ENCODE data around the gene TBC1D22A. TPM values are rescaled to one million over a fixed set of nuclear protein-coding genes. Genes with fewer than 3 reads are reported as not detected.
A peak's percentile ranks its signal among the peaks of the same experiment; 100 is the strongest.

TBC1D22A gene
- total RNA-seq, 1 donor from 2014 or later, result 18.9 TPM

DNA sequence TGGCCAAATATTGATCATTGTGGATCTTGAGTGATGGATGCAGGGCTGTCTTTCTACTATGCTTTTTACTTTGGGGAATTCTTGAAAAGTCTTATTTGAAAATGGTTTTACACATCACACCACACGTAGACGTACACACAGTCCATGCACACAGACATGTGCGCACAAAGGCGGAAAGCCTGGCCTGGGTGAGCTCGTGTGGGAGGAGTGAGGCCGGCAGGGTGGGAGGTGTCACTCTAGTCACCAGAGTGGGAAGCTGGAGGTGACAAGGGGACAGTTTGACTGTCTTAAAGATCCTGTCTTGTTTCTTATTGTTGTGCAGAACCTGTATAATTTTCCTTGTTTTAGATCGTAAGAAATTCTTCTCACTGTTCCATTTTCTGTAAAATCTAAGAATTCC, 326.9 kb downstream of the TBC1D22A start:
- Mint-ChIP-seq H3K4me3 (ENCODE audit: unreplicated experiment) (no peak overlapping the region), H3K27ac (ENCODE audit: unreplicated experiment) (no peak overlapping the region), H3K9me3 (ENCODE audit: low read depth) (peaks cover 8% of the 10 kb centered on the region), H3K36me3 (ENCODE audit: low read depth) (peaks cover 2% of the 10 kb centered on the region), H3K4me1 (ENCODE audit: low read depth) (peaks cover 23% of the 10 kb centered on the region), H3K27me3 (ENCODE audit: low read depth) (no peaks in the 10 kb centered on the region)
- DNase-seq (ENCODE audit: low spot score), result no peak
- no peak for TF ChIP-seq CTCF (IDR thresholded peaks at IDR 0.05)

- no peak for DNase-seq (ENCODE audit: low spot score)
- peaks cover 10% of the 10 kb centered on the region for H3K9me3 Mint-ChIP-seq (ENCODE audit: low read depth)
- H3K27me3 Mint-ChIP-seq (ENCODE audit: low read depth), result no peaks in the 10 kb centered on the region
- no peak for TF ChIP-seq CTCF (IDR thresholded peaks at IDR 0.05)
- peaks cover 29% of the 10 kb centered on the region for H3K4me1 Mint-ChIP-seq (ENCODE audit: low read depth)
- no peak overlapping the region for H3K27ac Mint-ChIP-seq (ENCODE audit: unreplicated experiment)
- peak overlapping the region; percentile 73 for H3K4me3 Mint-ChIP-seq (ENCODE audit: unreplicated experiment)
- H3K36me3 Mint-ChIP-seq (ENCODE audit: low read depth), result peaks cover 2% of the 10 kb centered on the region
These were observed 327.5 kb downstream of the TBC1D22A start for GRCh38 chr22:47089796-47090460.

- DNase-seq (ENCODE audit: low spot score), result no peak
- no peak for TF ChIP-seq CTCF (IDR thresholded peaks at IDR 0.05)
- Mint-ChIP-seq H3K27ac (ENCODE audit: unreplicated experiment) (no peak overlapping the region), H3K4me3 (ENCODE audit: unreplicated experiment) (peak overlapping the region; percentile 73), H3K9me3 (ENCODE audit: low read depth) (peaks cover 10% of the 10 kb centered on the region), H3K36me3 (ENCODE audit: low read depth) (peaks cover 2% of the 10 kb centered on the region), H3K4me1 (ENCODE audit: low read depth) (peaks cover 30% of the 10 kb centered on the region), H3K27me3 (ENCODE audit: low read depth) (no peaks in the 10 kb centered on the region)
These were observed 328.3 kb downstream of the TBC1D22A start for GRCh38 chr22:47090591-47091245.

- H3K4me1 Mint-ChIP-seq (ENCODE audit: low read depth), result peaks cover 30% of the 10 kb centered on the region
- peaks cover 10% of the 10 kb centered on the region for H3K9me3 Mint-ChIP-seq (ENCODE audit: low read depth)
- peaks cover 2% of the 10 kb centered on the region for H3K36me3 Mint-ChIP-seq (ENCODE audit: low read depth)
- no peak overlapping the region for H3K27ac Mint-ChIP-seq (ENCODE audit: unreplicated experiment)
- DNase-seq (ENCODE audit: low spot score), result no peak
- no peaks in the 10 kb centered on the region for H3K27me3 Mint-ChIP-seq (ENCODE audit: low read depth)
- H3K4me3 Mint-ChIP-seq (ENCODE audit: unreplicated experiment), result peak overlapping the region; percentile 73
- TF ChIP-seq CTCF (IDR thresholded peaks at IDR 0.05), result no peak
These were observed 328.8 kb downstream of the TBC1D22A start for GRCh38 chr22:47091246-47091651.

DNA sequence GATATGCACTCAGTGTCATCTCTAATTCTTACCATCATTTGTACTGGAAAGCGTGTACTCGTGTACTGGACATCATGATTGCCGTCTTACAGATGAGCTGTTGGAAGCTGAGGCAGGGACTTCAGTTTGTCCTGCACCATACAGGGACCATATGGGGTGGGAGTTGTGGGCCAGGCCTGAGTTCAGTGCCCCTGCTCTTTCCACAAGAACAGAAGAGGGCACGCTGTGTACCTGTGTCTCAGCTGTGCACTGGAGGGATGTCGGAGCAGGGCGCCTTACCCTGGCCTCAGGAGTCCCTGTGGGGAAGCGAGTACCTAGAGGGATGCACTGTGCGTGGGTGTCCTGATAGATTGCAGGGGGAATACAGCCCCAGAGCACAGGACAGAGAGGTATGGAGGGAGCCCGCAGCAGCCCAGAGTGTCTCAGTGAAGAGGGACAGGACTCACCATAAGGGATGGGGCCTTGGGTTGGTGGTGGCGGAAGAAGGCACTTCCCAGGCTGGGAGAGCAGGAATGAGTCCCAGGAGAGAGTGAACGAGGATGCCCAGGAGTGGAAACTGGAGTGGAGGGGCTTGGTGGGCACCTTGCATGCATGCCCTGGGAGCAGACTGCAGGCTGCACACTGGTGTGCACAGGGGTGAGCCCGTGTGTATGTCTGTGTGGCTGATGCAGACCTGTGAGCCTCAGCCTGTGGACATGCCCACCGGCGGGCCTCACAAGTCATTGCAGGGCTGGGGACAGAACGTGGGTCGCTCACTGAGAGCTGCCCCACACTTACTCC, 329.7 kb downstream of the TBC1D22A start:
- Mint-ChIP-seq H3K4me3 (ENCODE audit: unreplicated experiment) (no peak overlapping the region), H3K4me1 (ENCODE audit: low read depth) (peaks cover 30% of the 10 kb centered on the region), H3K9me3 (ENCODE audit: low read depth) (peaks cover 10% of the 10 kb centered on the region), H3K36me3 (ENCODE audit: low read depth) (peaks cover 2% of the 10 kb centered on the region), H3K27ac (ENCODE audit: unreplicated experiment) (peak overlapping the region; percentile 13), H3K27me3 (ENCODE audit: low read depth) (no peaks in the 10 kb centered on the region)
- TF ChIP-seq CTCF (IDR thresholded peaks at IDR 0.05), result no peak
- no peak for DNase-seq (ENCODE audit: low spot score)
